K562 (cell line): Measurements from ENCODE around the gene ISG20. TPM values are rescaled to one million over a fixed set of nuclear protein-coding genes. Genes with fewer than 3 reads are reported as not detected.

Experiments
- ATAC-seq: fragments of 200-7000 bp; cut with Tn5 transposase; 3 replicates; pipeline ENCODE4 v1.9.1; 2020; ENCODE audit warnings: moderate library complexity
- BruUV-seq: library from RNA; stranded (reverse); fragments of 400-500 nt; replicated peaks from 2 replicates; lab custom pipeline; 2021; lab: Mats Ljungman, UMichigan
- CTCF ChIA-PET: fragments of 300-600 bp; formaldehyde crosslinking; extraction: SDS; loops from one replicate; lab custom pipeline; 2021; ENCODE audit warnings: low intra/inter-chr PET ratio; lab: Yijun Ruan, JAX
- POLR2A ChIA-PET: fragments of 300-600, 350-650 bp; sonication (Branson Sonifier 250); formaldehyde crosslinking; extraction: SDS; loops from one replicate; lab custom pipeline; 2021; ENCODE audit warnings: antibody characterized with exemption, inconsistent platforms; lab: Yijun Ruan, JAX
- DNase-seq, 4 experiments: peaks; one replicate each; pipeline versions ENCODE4 v3.0.0 to v3.0.0-alpha.2; 2011 to 2018; ENCODE audit warnings: low spot score in 3 of 4, mixed read lengths in 3 of 4; ENCODE audit errors: extremely low read depth in 1 of 4
- FAIRE-seq: peaks from 2 replicates; lab custom pipeline; 2011; peaks lifted over from hg19 to GRCh38; lab: Jason Lieb, UNC
- H2AFZ ChIP-seq: 2 replicates; pipeline ENCODE4 v1.6.0; 2011; ENCODE audit warnings: low read depth, low read length, control low read depth, inconsistent platforms
- H3K27ac ChIP-seq: fragments of 200-600 bp; 3 replicates; pipeline ENCODE4 v1.8.0; 2011; ENCODE audit warnings: low read depth, mild to moderate bottlenecking, control low read depth, inconsistent platforms, low read length, moderate library complexity, mixed read lengths; ENCODE audit errors: extremely low read depth
- H3K27me3 ChIP-seq, 2 experiments: fragments of 300-600 bp in 1 of 2; 2 replicates in 1 of 2; 3 replicates in 1 of 2; pipeline versions ENCODE4 v1.6.0 to v1.8.0; 2011; ENCODE audit warnings: inconsistent platforms in 2 of 2, low read length in 2 of 2, mild to moderate bottlenecking in 1 of 2, mixed read lengths in 1 of 2, moderate library complexity in 1 of 2; ENCODE audit not compliant: control insufficient read depth in 2 of 2, insufficient read depth in 2 of 2
- H3K36me3 ChIP-seq: fragments of 300-600 bp; 3 replicates; pipeline ENCODE4 v1.8.0; 2011; ENCODE audit warnings: mild to moderate bottlenecking, low read length, inconsistent platforms; ENCODE audit not compliant: control insufficient read depth, insufficient read depth
- H3K4me1 ChIP-seq, 2 experiments: fragments of 200-600 bp in 1 of 2; replicated peaks in 1 of 2; 2 replicates in 1 of 2; 3 replicates in 1 of 2; pipeline versions ENCODE4 v1.5.1 to v1.8.0; 2011; ENCODE audit warnings: inconsistent platforms in 2 of 2, low read length in 2 of 2, mild to moderate bottlenecking in 1 of 2, mixed read lengths in 1 of 2, moderate library complexity in 1 of 2; ENCODE audit not compliant: control insufficient read depth in 2 of 2, insufficient read depth in 2 of 2
- H3K4me2 ChIP-seq: 2 replicates; pipeline ENCODE4 v1.6.1; 2011; ENCODE audit warnings: low read length, control low read depth, inconsistent platforms, mixed read lengths; ENCODE audit not compliant: insufficient read depth
- H3K4me3 ChIP-seq: fragments of 200-600 bp; sonication (generic), shearing (Covaris generic); 2 replicates; pipeline ENCODE4 v1.5.1; 2016; ENCODE audit warnings: control low read depth, inconsistent platforms
- H3K79me2 ChIP-seq: fragments of 200-600 bp; 3 replicates; pipeline ENCODE4 v1.8.0; 2011; ENCODE audit warnings: low read length, inconsistent platforms; ENCODE audit not compliant: control insufficient read depth, insufficient read depth
- H3K9ac ChIP-seq, 2 experiments: 2 replicates each; pipeline versions ENCODE4 v1.6.0 to v1.6.1; 2011; ENCODE audit warnings: low read depth in 2 of 2, low read length in 2 of 2, control low read depth in 1 of 2, inconsistent platforms in 1 of 2, mild to moderate bottlenecking in 1 of 2, mixed read lengths in 1 of 2; ENCODE audit not compliant: insufficient read depth in 1 of 2
- H3K9me1 ChIP-seq: one replicate; pipeline ENCODE4 v1.6.0; 2011; ENCODE audit warnings: inconsistent platforms, mild to moderate bottlenecking, low read length, moderate library complexity; ENCODE audit not compliant: control insufficient read depth, insufficient read depth
- H3K9me3 ChIP-seq: replicated peaks from 2 replicates; pipeline ENCODE4 v1.5.1; 2011; ENCODE audit warnings: low read depth, low read length, inconsistent platforms; ENCODE audit not compliant: control insufficient read depth, insufficient read depth
- H4K20me1 ChIP-seq: replicated peaks from 2 replicates; pipeline ENCODE4 v1.6.1; 2011; ENCODE audit warnings: low read length, inconsistent platforms, mixed read lengths; ENCODE audit not compliant: control insufficient read depth, insufficient read depth
- ARNT ChIP-seq, 2 experiments: fragments of 450-650 bp; IDR thresholded peaks; 2 replicates each; pipeline ENCODE4 v1.6.1; 2016; ENCODE audit warnings: mild to moderate bottlenecking in 1 of 2
- KLF16 ChIP-seq: IDR thresholded peaks from 2 replicates; pipeline ENCODE4 v1.6.1; 2016; ENCODE audit warnings: antibody characterized with exemption
- MAX ChIP-seq: sonication (generic); formaldehyde crosslinking; IDR thresholded peaks from 2 replicates; pipeline ENCODE4 v1.9.0; 2022; ENCODE audit warnings: mild to moderate bottlenecking, missing genetic modification reagents
- MECOM ChIP-seq: fragments of 250-450 bp; sonication (Bioruptor Pico); IDR thresholded peaks from 2 replicates; pipeline ENCODE4 v1.8.0; 2022; ENCODE audit warnings: inconsistent platforms
- NRF1 ChIP-seq, 2 experiments: fragments of 450-650 bp; IDR thresholded peaks in 1 of 2; conservative IDR thresholded peaks in 1 of 2; 2 replicates each; pipeline ENCODE4 v1.6.1; 2014; ENCODE audit warnings: mild to moderate bottlenecking in 2 of 2
- PCBP1 ChIP-seq: fragments of 200-400 bp; formaldehyde crosslinking; IDR thresholded peaks from 2 replicates; pipeline ENCODE4 v1.6.1; 2018; ENCODE audit warnings: mild to moderate bottlenecking, low read depth, low read length; ENCODE audit not compliant: poor library complexity, severe bottlenecking
- PHF8 ChIP-seq: fragments of 200-600 bp; sonication (generic); IDR thresholded peaks from 2 replicates; pipeline ENCODE4 v1.6.1; 2012; ENCODE audit warnings: mixed run types, mild to moderate bottlenecking, inconsistent platforms, low read length, moderate library complexity, borderline replicate concordance
- THRB ChIP-seq: fragments of 450-650 bp; formaldehyde crosslinking; conservative IDR thresholded peaks from 2 replicates; pipeline ENCODE4 v1.4.0; 2022; ENCODE audit warnings: mild to moderate bottlenecking, missing genetic modification characterization
- ZBTB11 ChIP-seq, 3 experiments: fragments of 200-800 bp in 1 of 3; fragments of 250-450 bp in 1 of 3; fragments of 450-650 bp in 1 of 3; sonication (Bioruptor Pico) in 1 of 3; sonication (Bioruptor generic) in 1 of 3; formaldehyde crosslinking in 1 of 3; IDR thresholded peaks; 2 replicates each; pipeline versions ENCODE4 v1.6.1 to v1.8.0; 2016 to 2022; ENCODE audit warnings: mild to moderate bottlenecking in 2 of 3, missing genetic modification characterization in 2 of 3, missing compliant biosample characterization in 1 of 3, moderate library complexity in 1 of 3
- ZNF274 ChIP-seq: IDR thresholded peaks from 2 replicates; pipeline ENCODE4 v1.6.1; 2011; ENCODE audit warnings: low read depth, mild to moderate bottlenecking, low read length, moderate library complexity, borderline replicate concordance
- WGBS: fragments of 100-300 bp; shearing (Covaris generic); methylation state at CpG from one replicate; pipeline ENCODE4 v1.1.6; 2016; ENCODE audit warnings: low coverage, mixed read lengths; ENCODE audit not compliant: insufficient coverage; ENCODE audit errors: missing lambda C conversion rate; 5-methylcytosine and 5-hydroxymethylcytosine counted together
- in situ Hi-C: fragments of 300-500 bp; cut with MboI; formaldehyde crosslinking; loops from 4 replicates; pipeline ENCODE4 v1.15.0; 2018; ENCODE audit warnings: inconsistent platforms, mixed read lengths
- intact Hi-C: fragments of 100-400 bp; cut with micrococcal nuclease; formaldehyde crosslinking; loops from 2 replicates; pipeline ENCODE4 v1.14.2; 2022
- polyA plus RNA-seq, 8 experiments: library from polyadenylated mRNA; depleted of rRNA in 4 of 8; stranded (reverse) in 5 of 8; unstranded in 3 of 8; fragments of >200 nt; fragmentation: Nextera tagmentation in 2 of 8; fragmentation: Illumina TruSeq in 1 of 8; extraction: Ambion mirVana in 2 of 8; extraction: Trizol in 1 of 8; gene quantifications; 2 replicates each; pipeline versions ENCODE4 v1.2.1 to v1.2.3, GENCODE V29; 2011 to 2014; ENCODE audit warnings: inconsistent platforms in 1 of 8, missing spikeins in 1 of 8
- total RNA-seq, 7 experiments: library from RNA; depleted of rRNA in 6 of 7; stranded (reverse); fragments of >200 nt in 6 of 7; fragmentation: Illumina TruSeq in 2 of 7; extraction: Trizol in 2 of 7; gene quantifications; 2 replicates each; pipeline versions ENCODE4 v1.2.1 to v1.2.3, GENCODE V29; 2011 to 2021; ENCODE audit warnings: low replicate concordance in 1 of 7

ISG20 gene
- total and polyA plus RNA-seq, 9 of the 15 experiments (the other 6 are each of a cell fraction or from before 2014, with no cell fraction given), result 0.06 to 2.1 (median 1.00) TPM

- no TSS peak for BruUV-seq
- Histone ChIP-seq H2AFZ (no peak overlapping the region), H3K36me3 (no peaks in the 10 kb centered on the region), H3K4me2 (no peak overlapping the region), H3K4me1 (peaks cover 0 to 19% of the 10 kb centered on the region in 2 experiments; a peak in 2 of 5 replicates), H3K27ac (no peak overlapping the region), H3K9me3 (no peaks in the 10 kb centered on the region), H3K4me3 (no peak overlapping the region), H3K27me3 (peaks cover 24 to 43% of the 10 kb centered on the region in 2 experiments; a peak in 4 of 5 replicates), H3K79me2 (no peaks in the 10 kb centered on the region), H3K9me1 (no peaks in the 10 kb centered on the region), H3K9ac (no peak overlapping the region)
- POLR2A ChIA-PET, result interaction anchor here (1.0 to 1.2 kb wide), 2 partner anchors 14 to 18 kb away, joined by 3 to 4 read pairs; no protein-coding TSS in a partner anchor
- DNase-seq, result no peak
- ATAC-seq, result no peak
- 0% methylated on average over 1 of the region's 1 CpG for WGBS
- in situ Hi-C loops (no loop called here), intact Hi-C loops (no loop called here)
- FAIRE-seq, result no peak
- CTCF ChIA-PET, result no interaction called here
- no peak for TF ChIP-seq THRB (CRISPR knock-in tag)
- TF ChIP-seq PHF8, result no peak
- TF ChIP-seq ARNT (IDR thresholded peaks at IDR 0.05), result no peak
- no peak for TF ChIP-seq NRF1 (conservative IDR thresholded peaks at IDR 0.05 in 1 of 2, IDR thresholded peaks at IDR 0.05 in 1 of 2)
- no peak for TF ChIP-seq MAX (CRISPR knock-in tag)
- no peak for TF ChIP-seq MECOM (CRISPR knock-in tag)
- TF ChIP-seq KLF16, result no peak
- TF ChIP-seq ZNF274, result no peak
- TF ChIP-seq ZBTB11 (CRISPR knock-in tag; IDR thresholded peaks at IDR 0.05), result no peak
- no peak for TF ChIP-seq PCBP1
- TF ChIP-seq, all 486 proteins: peak for 0
- H4K20me1 ChIP-seq, result peaks cover 6% of the 10 kb centered on the region; the same call in 1 of the 2 replicates
These were observed 30.9 kb upstream of the ISG20 start for GRCh38 chr15:88607951-88608350.
